ENCODE data around the gene GAPVD1. TPM values are rescaled to one million over a fixed set of nuclear protein-coding genes. Genes with fewer than 3 reads are reported as not detected.

Gene GAPVD1
- total and polyA plus RNA-seq, 9 donors: 9.4 to 53.7 (median 40.5) TPM

GRCh38 chr9:125376261-125377226, 114.9 kb downstream of the GAPVD1 start:
- DNase-seq: no peak
- WGBS, 3 donors: 60 to 73% (median 67%) methylated on average over 24 of the region's 24 CpGs
- TF ChIP-seq POLR2A (IDR thresholded peaks at IDR 0.05): no peak
- Histone ChIP-seq H3K9me3 (no peaks in the 10 kb centered on the region), H3K36me3 (no peaks in the 10 kb centered on the region), H3K4me3 (no peak overlapping the region), H3K27me3 (no peaks in the 10 kb centered on the region), H3K4me1 (ENCODE audit: insufficient read depth) (peaks cover 2% of the 10 kb centered on the region), H3K27ac (no peak overlapping the region)
- intact Hi-C loops (cut with DNase I): loop anchor here in 1 of 4 donors (5.0 kb wide), 1 partner anchor 604 kb away; the partner anchor contains the start of gene NR6A1

- H3K27me3 ChIP-seq: no peaks in the 10 kb centered on the region
- no peak overlapping the region for H3K27ac ChIP-seq
- intact Hi-C loops (cut with DNase I): loop anchor here in 1 of 4 donors (5.0 kb wide), 1 partner anchor 605 kb away; the partner anchor contains the start of gene NR6A1
- DNase-seq: no peak
- H3K9me3 ChIP-seq: no peaks in the 10 kb centered on the region
- no peak overlapping the region for H3K4me3 ChIP-seq
- H3K4me1 ChIP-seq (ENCODE audit: insufficient read depth): peaks cover 2% of the 10 kb centered on the region
- H3K36me3 ChIP-seq: no peaks in the 10 kb centered on the region
- 63 to 88% (median 64%) methylated on average over 8 of the region's 8 CpGs for WGBS, 3 donors
- TF ChIP-seq EP300 (IDR thresholded peaks at IDR 0.05) (no peak), CTCF (IDR thresholded peaks at IDR 0.05) (no peak), POLR2A (IDR thresholded peaks at IDR 0.05) (no peak)
Measured at GRCh38 chr9:125377584-125378250, 116.1 kb downstream of the GAPVD1 start.

GRCh38 chr9:125378778-125379177, 117.2 kb downstream of the GAPVD1 start:
- Histone ChIP-seq H3K27me3 (no peaks in the 10 kb centered on the region), H3K4me1 (ENCODE audit: insufficient read depth) (peaks cover 2% of the 10 kb centered on the region), H3K27ac (no peak overlapping the region), H3K4me3 (no peak overlapping the region), H3K36me3 (no peaks in the 10 kb centered on the region), H3K9me3 (no peaks in the 10 kb centered on the region)
- intact Hi-C loops (cut with DNase I): loop anchor here in 1 of 4 donors (5.0 kb wide), 1 partner anchor 606 kb away; the partner anchor contains the start of gene NR6A1
- DNase-seq: no peak
- WGBS, 3 donors: 42 to 53% (median 52%) methylated on average over 9 of the region's 9 CpGs
- TF ChIP-seq EP300 (IDR thresholded peaks at IDR 0.05) (no peak), CTCF (IDR thresholded peaks at IDR 0.05) (no peak), POLR2A (IDR thresholded peaks at IDR 0.05) (no peak)

- Histone ChIP-seq H3K4me1 (ENCODE audit: insufficient read depth) (peaks cover 2% of the 10 kb centered on the region), H3K9me3 (no peaks in the 10 kb centered on the region), H3K27me3 (no peaks in the 10 kb centered on the region), H3K4me3 (no peak overlapping the region), H3K27ac (no peak overlapping the region), H3K36me3 (no peaks in the 10 kb centered on the region)
- intact Hi-C loops (cut with DNase I): loop anchor here in 1 of 4 donors (5.0 kb wide), 1 partner anchor 607 kb away; the partner anchor contains the start of gene NR6A1
- WGBS, 3 donors: 44 to 52% (median 47%) methylated on average over 5 of the region's 5 CpGs
- DNase-seq: no peak
- TF ChIP-seq EP300 (IDR thresholded peaks at IDR 0.05) (no peak), POLR2A (IDR thresholded peaks at IDR 0.05) (no peak), CTCF (IDR thresholded peaks at IDR 0.05) (no peak)
Measured at GRCh38 chr9:125379208-125379607, 117.6 kb downstream of the GAPVD1 start.

All from ovary (tissue), 9 donors.